ENCODE data around the gene TSNAX.

- TF ChIP-seq CTCF (IDR thresholded peaks at IDR 0.05) (no peak), POLR2A (IDR thresholded peaks at IDR 0.05) (no peak), EP300 (IDR thresholded peaks at IDR 0.05) (no peak)
These were observed 27.8 kb upstream of the TSNAX start for GRCh38 chr1:231500666-231501065.
